ENCODE measurements around the gene ASTN2.

Gene ASTN2

DNA sequence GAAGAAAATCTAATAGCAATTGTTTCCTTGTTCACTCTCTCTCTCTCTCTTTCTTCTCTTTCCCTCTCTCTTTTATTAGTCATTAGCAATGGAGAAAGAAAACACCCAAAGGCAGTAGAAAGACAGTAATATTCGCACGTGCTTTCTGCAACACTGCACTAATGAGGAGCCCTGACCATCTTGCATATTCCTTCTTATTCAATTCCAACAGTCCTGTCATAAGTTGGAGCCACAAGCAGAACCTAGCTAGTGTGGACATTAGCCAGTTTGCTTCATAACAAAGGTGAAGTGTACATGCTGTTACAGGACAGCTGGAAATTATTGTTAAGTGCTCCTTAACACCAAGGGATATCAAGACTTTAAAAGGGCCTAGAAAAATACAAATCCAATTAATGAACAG is 664.3 kb downstream of the ASTN2 start:
- TF ChIP-seq GATA2 (IDR thresholded peaks at IDR 0.05; ENCODE audit: low read depth, low read length) = no peak
- no peak for TF ChIP-seq GATA3 (IDR thresholded peaks at IDR 0.05; ENCODE audit: low read depth, low read length)

DNA sequence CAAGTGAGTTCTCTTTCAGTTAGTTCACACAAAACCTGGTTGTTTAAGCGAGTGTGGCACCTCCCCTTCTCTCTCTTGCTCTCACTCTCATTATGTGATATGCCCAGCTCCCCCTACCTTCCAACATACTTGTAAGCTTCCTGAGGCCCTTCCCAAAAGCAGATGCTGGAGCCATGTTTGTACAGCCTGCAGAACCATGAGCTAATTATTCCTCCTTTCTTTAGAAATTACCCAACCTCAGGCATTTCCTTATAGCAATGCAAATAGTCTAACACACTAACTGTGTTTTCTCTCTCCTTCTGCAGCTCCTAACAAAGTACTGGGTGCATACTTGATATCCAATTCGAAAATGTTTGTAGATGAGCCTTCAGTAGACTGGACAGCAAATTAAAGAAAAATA is 665.1 kb downstream of the ASTN2 start:
- TF ChIP-seq GATA3 (IDR thresholded peaks at IDR 0.05; ENCODE audit: low read depth, low read length) = no peak
- no peak for TF ChIP-seq GATA2 (IDR thresholded peaks at IDR 0.05; ENCODE audit: low read depth, low read length)

DNA sequence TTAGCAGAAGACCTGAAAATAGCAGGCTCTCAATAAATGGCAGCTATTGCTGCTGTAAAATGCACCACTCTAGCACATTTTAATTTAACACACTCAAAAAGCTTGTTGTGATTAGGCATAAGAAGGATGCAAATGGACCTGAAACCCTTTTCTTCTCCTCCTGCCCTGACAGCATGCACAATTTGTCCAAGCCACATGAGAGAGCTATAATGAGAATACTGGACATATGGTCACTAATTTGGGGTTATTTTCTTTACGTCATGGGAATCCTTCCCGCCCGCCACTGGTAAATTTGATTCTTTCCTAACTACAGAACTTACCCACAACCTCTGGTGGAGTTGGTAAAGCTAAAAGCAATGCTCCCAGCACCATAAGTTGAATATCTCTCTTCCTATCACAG is 665.7 kb downstream of the ASTN2 start:
- no peak for TF ChIP-seq GATA2 (IDR thresholded peaks at IDR 0.05; ENCODE audit: low read depth, low read length)
- TF ChIP-seq GATA3 (IDR thresholded peaks at IDR 0.05; ENCODE audit: low read depth, low read length) = no peak

DNA sequence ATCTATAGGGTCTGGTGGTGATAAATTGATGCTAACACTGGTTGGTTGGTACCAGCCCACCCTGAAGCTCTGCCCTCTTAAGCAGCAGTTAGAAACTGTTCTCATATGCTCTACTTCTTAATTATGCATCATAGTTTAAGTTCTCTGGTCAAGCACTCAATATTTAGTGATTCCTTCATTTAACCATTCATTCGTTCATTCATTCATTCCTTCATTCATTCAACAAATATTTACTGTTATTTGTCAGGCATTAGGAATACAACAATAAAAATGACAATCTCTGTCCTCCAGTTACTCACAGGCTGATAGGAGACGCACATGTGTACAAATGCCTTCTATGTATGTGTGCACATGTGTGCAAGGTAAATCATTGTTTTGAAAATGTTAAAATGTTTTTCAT is 673.1 kb downstream of the ASTN2 start:
- TF ChIP-seq GATA3 (IDR thresholded peaks at IDR 0.05; ENCODE audit: low read depth, low read length) (no peak), GATA2 (IDR thresholded peaks at IDR 0.05; ENCODE audit: low read depth, low read length) (no peak)

DNA sequence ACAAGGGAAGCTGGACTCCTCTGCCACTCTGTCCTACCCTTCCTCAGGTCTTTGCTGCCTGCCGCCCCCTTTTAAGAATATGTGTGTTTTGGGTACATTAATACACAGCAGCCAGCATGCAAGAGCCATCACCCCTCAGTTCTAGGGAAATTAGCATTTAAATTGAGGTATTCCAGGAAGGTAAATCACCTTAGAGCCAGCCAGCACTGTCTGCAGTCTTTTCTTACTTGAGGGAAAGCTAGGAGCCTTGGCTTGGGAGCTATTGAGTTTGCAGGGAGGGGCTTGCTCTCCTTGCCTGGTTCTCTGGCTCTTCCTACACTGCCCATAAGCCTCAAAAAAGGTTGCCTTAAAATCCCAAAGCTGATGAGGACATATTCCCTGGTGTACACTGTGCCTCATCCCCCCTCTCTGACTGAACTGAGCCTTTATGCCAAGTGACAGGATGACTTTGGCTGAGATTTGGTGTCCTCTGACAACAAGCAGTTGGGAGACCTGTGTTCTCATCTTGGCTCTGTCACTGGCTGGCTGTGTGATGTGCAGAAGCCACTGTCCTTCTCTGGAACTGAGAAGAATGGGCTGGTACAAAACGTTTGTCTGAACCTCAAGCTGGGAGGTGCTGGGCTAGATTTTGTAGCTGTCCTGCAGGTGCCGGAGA is 673.6 kb downstream of the ASTN2 start:
- TF ChIP-seq GATA2 (IDR thresholded peaks at IDR 0.05; ENCODE audit: low read depth, low read length) = no peak
- TF ChIP-seq GATA3 (IDR thresholded peaks at IDR 0.05; ENCODE audit: low read depth, low read length) = no peak

DNA sequence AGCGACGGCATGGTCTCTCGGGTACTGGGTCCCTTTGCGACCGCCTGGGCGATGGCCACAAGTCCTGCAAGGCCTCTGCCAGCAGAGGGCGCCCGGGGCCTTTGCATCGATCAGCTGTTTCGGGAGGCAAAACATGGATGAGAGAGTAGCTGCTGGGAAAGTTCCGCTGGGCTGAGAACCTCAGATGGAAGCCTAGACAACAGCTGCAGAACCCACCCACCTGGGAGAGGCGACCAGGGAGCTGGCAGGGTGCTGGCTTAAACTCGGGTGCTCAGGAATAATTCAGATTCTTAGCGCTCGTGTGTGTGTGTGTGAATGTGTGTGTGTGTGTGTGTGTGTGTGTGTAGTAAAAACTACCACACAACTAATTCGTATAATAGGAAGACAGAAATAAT is 677.7 kb downstream of the ASTN2 start:
- no peak for TF ChIP-seq GATA3 (IDR thresholded peaks at IDR 0.05; ENCODE audit: low read depth, low read length)
- no peak for TF ChIP-seq GATA2 (IDR thresholded peaks at IDR 0.05; ENCODE audit: low read depth, low read length)

DNA sequence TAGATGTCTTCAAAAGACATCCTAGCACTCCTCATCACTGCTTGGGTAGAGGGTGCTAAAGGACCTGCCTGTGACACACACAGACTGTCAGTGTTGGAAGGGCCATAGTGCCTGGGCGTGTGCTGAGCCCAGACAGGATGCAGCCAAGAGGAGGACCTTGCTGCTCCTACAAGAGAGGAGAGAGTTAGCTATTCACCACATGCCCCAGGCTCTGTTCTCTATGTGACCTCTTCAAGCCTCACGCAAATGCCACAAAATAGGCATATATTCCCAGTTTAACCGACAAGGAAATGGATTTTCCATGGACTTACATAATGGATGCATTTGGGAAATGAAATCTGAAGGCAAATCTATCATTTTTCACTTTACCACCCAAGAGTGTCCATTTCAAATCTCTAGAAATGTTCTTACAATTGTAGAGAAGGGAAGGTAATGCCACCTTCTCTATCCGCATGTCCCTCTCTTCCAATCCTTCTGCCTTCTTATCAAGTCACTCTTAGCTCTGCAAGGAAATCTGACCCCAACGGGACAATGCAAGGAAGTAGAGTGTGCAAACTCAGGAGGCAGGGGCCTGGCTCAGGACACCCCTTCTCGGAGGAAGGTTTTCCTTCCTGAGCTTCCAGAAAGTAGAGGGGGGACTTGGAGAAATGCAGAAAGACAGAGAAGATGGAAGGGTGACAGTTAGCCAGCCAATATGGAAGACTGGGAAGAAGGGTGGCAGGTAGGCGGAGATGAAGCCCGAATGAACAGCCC is 678.3 kb downstream of the ASTN2 start:
- TF ChIP-seq GATA2 (IDR thresholded peaks at IDR 0.05; ENCODE audit: low read depth, low read length) (no peak), GATA3 (IDR thresholded peaks at IDR 0.05; ENCODE audit: low read depth, low read length) (no peak)

DNA sequence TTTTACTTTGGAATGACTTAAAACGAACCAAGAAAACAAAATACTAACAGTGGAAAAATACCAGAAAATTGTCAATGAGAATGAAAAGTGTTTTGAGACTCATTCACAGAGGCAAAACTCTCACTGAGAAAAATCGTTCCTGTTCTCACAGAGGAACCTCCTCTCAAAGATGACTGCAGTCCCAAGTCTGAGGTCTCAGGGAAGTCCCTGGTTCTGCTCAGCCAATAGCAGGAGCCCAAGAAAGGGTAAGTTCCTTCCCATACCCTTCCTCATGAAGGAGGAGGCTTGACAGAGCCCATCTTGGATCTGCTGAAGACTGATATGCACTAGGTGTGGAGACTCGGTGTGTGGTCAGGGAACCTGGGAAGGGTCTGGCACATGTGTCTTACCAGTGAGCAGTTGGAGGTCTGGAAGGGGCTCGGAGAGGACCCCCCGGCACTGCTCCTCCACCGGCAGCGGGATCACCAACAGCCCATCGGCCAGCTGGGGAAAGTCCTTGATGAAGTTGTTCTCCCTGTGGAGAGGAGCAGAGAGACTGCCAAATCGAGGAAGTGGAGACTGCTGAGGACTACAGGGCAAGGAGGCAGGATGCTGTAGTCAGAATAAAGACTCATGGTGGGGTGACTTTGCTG is 681.7 kb downstream of the ASTN2 start:
- TF ChIP-seq GATA2 (IDR thresholded peaks at IDR 0.05; ENCODE audit: low read depth, low read length) (no peak), GATA3 (IDR thresholded peaks at IDR 0.05; ENCODE audit: low read depth, low read length) (no peak)

DNA sequence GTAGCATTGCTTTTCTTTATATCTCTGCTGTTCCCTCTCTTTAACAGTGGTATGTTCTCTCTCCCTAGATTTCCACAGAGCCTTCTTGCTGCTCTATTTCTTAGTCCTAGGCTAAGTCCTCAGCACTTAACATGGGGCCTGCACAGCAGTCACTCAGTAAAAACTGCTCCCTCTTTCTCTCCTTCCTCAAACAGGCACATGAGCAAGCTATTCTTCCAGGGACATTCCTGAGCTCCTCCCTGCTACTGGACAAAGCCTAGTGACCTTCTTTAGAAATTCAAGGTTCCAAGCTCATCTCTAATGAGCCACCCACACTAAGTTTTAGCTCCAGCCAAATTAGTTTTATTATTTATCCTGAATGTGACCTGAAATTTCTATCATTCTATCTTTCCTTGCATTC is 688.3 kb downstream of the ASTN2 start:
- TF ChIP-seq GATA3 (IDR thresholded peaks at IDR 0.05; ENCODE audit: low read depth, low read length) (no peak), GATA2 (IDR thresholded peaks at IDR 0.05; ENCODE audit: low read depth, low read length) (no peak)

DNA sequence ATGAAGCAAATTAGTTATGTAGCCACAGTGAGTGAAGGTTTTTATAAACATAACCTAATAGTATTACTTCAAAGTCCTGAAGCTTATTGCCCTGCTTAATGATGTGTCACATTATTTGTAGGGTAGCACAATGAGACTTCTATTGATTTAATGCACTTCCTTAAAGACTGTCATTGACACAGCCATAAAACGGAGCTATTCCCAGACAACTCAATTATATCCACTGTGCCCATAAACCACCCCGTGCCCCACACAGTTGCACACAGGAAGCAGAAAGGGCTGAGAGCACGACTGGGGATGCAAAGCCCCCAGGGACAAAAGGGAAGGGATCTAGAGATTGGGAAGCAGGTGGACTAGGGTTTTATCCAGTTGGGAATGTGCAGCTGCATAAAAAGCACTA is 690.7 kb downstream of the ASTN2 start:
- TF ChIP-seq GATA3 (IDR thresholded peaks at IDR 0.05; ENCODE audit: low read depth, low read length) (no peak), GATA2 (IDR thresholded peaks at IDR 0.05; ENCODE audit: low read depth, low read length) (no peak)

DNA sequence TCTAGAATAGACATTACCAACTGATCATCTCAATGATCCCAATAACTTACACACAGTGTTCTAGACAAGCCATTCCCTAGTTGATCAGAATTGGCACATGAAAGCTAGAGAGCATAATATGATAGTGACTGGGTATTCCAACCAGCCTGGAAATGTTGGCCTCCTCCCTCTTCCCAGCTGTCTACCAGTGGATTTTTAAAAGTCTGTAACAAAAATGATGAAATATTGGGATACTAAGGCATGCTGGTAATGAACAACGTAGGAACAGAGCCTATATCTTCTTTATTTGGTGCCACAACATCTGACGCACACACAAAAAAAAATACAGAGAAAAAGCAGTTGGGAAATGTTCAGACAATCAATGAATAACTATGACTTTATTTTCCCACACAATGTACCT is 692.9 kb downstream of the ASTN2 start:
- TF ChIP-seq GATA3 (IDR thresholded peaks at IDR 0.05; ENCODE audit: low read depth, low read length) = no peak
- no peak for TF ChIP-seq GATA2 (IDR thresholded peaks at IDR 0.05; ENCODE audit: low read depth, low read length)

DNA sequence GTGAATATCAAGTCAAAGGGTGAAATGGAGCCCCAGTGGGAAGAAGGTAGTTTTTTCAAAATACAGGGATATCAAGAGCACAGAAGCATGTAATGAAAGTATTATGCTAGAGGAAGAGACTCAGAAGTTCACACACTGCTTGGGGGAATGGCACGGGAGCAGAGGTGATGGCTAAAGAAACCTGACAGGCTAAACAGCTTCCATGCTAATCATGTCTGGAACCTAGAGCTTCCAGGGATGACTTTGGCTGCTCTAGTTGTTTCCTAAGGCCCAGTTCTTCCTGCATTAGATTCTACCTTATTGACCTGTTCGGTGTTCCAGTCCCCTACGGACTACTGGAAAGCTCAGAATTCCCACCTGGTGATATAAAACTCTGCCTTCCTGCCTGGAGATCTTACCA is 693.4 kb downstream of the ASTN2 start:
- TF ChIP-seq GATA3 (IDR thresholded peaks at IDR 0.05; ENCODE audit: low read depth, low read length) (no peak), GATA2 (IDR thresholded peaks at IDR 0.05; ENCODE audit: low read depth, low read length) (no peak)

DNA sequence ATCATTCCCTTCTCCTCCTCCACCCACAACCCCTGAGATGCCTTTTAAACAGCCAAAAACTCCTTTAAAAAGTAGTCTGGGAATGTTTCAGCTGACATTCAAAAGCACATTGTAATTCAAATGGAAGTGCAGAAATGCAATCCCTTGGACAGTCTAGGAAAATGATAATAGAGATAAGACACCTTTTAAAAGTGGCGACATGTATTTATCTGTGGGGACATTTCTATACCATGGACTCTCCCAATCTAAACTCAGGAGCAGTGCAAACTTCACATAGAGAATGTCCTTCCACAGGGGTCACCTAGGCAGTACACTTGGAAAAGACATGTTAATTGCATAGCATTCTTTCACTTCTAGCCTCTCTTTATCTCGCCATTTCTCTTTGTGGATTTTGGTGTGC is 694.7 kb downstream of the ASTN2 start:
- no peak for TF ChIP-seq GATA2 (IDR thresholded peaks at IDR 0.05; ENCODE audit: low read depth, low read length)
- no peak for TF ChIP-seq GATA3 (IDR thresholded peaks at IDR 0.05; ENCODE audit: low read depth, low read length)

DNA sequence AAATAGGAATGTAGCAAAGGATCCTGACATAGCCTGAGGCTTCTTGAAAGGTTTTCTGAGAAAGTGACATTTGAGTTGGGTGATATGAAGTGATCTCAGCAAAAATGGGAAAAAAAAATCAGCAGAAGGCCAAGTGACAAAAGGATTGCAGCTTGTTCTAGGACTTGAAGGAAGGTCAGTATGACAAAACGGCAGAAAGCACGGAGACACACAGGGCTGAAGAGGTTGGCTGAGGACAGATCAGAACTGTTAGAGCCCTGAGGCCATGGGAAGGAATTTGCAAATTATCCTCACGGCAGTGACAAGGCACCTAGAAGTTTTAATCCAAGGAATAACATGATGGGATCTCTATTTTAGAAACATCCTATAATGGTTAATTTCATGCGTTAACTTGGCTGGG is 696.7 kb downstream of the ASTN2 start:
- TF ChIP-seq GATA3 (IDR thresholded peaks at IDR 0.05; ENCODE audit: low read depth, low read length) (no peak), GATA2 (IDR thresholded peaks at IDR 0.05; ENCODE audit: low read depth, low read length) (no peak)

DNA sequence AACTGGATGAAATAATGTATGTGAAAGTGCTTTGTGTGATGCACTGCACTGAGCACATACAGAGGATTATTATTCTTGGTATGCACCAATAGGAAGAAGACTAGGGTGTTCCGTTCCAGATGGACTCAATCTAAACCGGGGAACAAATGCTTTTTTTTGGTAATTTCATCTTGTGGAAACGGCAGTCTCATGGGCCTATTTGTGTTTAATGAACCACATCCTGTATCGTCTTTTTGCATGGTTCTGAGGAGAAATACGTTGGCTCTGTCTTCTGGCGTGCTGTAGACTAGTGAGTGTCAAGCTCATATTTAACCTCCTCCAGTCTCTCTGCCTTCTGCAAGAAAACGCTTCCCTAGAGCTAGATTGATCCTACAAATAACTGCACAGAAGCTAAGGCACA is 697.7 kb downstream of the ASTN2 start:
- TF ChIP-seq GATA2 (IDR thresholded peaks at IDR 0.05; ENCODE audit: low read depth, low read length) (no peak), GATA3 (IDR thresholded peaks at IDR 0.05; ENCODE audit: low read depth, low read length) (no peak)

All from SH-SY5Y (cell line).